HG03460 (cell line): ENCODE data around the gene WDR31.
"Not testable (repeated sequence)": the region's sequence is repeated elsewhere in the genome, so short reads cannot be mapped to it uniquely, and the experiment has no call there.

Experiments
- ATAC-seq: cut with Tn5 transposase; IDR thresholded peaks from one replicate; pipeline ENCODE4 v1.9.1; 2021; ENCODE audit not compliant: unreplicated experiment

WDR31 gene

GRCh38 chr9:113340011-113340699 is at the start of gene WDR31:
Gene WDR31 (minus strand): TSS chr9:113340275. CDS start chr9:113332022, 8,253 bp downstream.
- peak; percentile 98 for ATAC-seq

- ATAC-seq = no peak
Measured at GRCh38 chr9:113389451-113389850, 49.4 kb upstream of the WDR31 start.

- no peak for ATAC-seq
Measured at GRCh38 chr9:113388833-113389232, 48.8 kb upstream of the WDR31 start.

DNA sequence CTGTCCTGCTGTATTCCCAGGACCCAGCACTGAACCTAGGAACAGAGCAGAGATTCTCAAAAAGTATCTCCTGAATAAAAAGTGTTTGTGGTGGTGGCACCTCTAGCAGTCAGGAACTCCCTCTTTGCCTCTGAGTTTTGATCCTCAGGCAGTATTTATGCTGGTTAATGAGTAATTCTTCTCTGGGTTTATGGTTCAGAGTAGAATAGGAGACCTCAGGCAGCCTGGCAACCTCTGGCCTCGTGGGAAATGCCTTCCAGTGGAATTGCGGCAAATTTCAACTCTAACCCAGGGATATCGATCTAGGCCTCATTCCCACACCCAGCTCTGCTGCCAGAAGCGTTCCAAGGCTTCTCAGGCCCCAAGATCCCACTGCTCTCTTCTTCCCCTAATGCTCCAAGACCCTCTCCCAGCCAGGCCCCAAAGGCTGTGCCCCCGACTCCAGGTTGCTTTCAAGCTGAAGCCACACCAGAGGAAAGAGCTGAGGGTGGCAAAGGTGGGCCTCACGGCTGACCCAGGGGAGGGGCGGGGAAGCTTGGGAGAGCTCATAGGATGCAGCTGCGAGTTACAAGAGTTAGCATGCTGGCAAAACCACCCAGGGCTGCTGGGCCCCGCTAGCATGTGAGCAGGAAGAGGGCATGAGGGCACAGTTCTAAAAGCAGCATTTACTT is 47.6 kb upstream of the WDR31 start:
- no peak for ATAC-seq

DNA sequence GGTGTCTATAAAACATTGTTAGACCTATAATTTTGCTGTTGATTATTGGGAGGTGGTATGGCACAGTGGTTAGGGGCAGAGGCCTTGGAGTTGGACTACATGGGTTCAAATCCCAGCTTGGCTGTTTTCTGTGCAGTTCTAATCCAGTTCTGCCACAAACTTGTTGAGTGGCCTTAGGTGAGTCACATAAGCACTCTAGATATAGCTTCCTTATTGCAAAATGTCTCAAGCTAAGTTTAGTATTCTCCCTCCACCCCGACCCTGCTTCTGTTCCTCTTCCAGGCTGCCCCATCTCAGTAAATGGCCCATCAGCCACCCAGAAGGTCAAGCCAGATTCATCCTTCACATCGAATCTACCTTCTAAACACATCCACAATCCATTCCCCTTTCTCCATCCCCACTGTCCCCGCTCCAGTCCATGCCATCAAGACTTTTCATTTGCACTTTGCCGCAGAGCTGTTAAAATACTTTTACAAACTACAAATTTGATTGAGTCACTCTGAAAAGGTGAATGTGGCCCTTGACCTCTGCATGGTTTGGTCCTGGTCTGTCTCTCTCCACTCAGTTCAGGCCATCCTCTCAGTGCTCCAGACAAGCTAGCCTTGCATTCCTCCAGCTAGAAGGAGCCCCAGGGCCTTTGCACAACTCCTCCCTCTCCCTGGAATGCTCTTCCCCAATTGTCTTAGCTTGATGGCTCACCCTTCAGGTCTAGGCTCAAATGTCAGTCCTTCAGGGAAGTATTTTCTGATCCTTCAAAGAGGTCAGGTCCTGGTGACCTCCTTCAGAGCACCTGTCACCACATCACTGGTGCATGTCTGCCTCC is 46.7 kb upstream of the WDR31 start:
- ATAC-seq = no peak

DNA sequence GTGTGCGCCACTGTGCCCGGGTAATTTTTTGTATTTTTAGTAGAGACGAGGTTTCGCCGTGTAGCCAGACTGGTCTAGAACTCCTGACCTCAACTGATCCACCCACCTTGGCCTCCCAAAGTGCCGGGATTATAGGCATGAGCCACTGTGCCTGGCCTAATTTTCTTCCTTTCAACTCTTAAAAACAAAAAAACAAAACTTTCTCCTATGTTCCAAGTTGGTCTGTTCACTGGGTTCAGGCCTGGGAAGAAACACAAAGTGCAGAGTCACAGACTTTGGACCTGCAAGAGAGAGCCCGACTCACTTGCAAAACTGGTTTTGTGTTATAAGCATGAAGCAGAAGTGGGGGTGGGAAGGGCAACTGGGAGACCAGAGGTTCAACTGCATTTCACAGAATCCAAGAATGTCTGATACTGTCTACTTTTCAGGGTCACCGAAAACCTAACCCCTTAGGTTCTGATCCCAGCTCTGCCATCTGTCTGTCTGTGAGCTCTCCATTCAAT is 41.9 kb upstream of the WDR31 start:
- ATAC-seq = no peak

DNA sequence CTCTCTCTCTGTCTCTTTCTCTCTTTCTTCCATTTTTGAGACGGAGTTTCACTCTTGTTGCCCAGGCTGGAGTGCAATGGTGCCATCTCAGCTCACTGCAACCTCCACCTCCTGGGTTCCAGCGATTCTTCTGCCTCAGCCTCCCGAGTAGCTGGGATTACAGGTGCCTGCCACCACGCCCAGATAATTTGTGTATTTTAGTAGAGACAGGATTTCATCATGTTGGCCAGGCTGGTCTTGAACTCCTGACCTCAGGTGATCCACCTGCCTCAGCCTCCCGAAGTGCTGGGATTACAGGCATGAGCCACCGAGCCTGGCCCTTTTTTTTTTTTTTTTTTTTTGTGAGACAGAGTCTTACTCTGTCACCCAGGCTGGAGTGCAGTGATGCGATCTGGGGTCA is 41.4 kb upstream of the WDR31 start:
- ATAC-seq = not testable (repeated sequence)

GRCh38 chr9:113380869-113381378 is 40.8 kb upstream of the WDR31 start:
- ATAC-seq = peak; percentile 68

- not testable (repeated sequence) for ATAC-seq
Measured at GRCh38 chr9:113379829-113380210, 39.7 kb upstream of the WDR31 start.

DNA sequence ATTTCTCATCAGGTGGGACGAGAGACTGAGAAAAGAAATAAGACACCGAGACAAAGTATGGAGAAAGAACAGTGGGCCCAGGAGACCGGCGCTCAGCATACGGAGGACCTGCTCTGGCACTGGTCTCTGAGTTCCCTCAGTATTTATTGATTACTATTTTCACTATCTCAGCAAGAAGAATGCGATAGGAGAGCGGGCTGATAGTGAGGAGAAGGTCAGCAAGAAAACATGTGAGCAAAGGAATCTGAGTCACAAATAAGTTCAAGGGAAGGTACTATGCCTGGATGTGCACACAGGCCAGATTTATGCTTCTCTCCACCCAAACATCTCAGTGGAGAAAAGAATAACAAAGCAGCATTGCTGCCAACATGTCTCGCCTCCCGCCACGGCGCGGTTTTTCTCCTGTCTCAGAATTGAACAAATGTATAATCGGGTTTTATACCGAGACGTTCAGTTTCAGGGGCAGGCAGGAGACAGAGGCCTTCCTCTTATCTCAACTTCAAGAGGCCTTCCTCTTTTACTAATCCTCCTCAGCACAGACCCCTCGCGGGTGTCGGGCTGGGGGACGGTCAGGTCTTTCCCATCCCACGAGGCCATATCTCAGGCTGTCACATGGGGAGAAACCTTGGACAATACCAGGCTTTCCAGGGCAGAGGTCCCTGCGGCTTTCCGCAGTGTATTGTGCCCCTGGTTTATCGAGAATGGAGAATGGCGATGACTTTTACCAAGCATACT is 39.2 kb upstream of the WDR31 start:
- not testable (repeated sequence) for ATAC-seq

GRCh38 chr9:113376634-113377567 is 36.8 kb upstream of the WDR31 start, which contains the start of gene HDHD3:
Gene HDHD3 (minus strand): TSS chr9:113376986. CDS start chr9:113374354, 2,632 bp downstream.
- peak; percentile 63 for ATAC-seq

GRCh38 chr9:113375057-113376023 is 35.3 kb upstream of the WDR31 start:
- ATAC-seq = no peak

GRCh38 chr9:113373676-113374392 is 33.8 kb upstream of the WDR31 start:
- no peak for ATAC-seq

DNA sequence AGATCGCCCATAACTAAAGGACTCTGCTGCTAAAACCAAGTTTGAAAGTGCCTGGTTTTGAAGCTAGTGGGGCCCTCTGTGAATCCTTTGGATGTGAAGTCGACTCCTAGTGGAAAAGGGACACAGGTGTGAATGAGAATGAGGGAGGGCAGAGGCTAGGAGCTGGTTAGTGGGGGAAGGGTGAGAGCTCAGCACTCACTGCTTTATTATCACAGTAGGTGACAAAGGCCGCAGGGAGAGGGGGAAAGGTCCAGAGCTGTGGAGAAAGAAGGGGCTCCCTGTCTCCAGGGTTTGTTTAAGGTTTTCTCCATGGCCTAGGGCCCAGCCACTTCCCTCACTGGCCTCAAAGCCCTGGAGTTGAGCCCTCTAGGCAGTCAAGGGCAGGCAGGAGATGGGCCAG is 33.2 kb upstream of the WDR31 start:
- no peak for ATAC-seq

GRCh38 chr9:113372059-113372458 is 32.0 kb upstream of the WDR31 start:
- no peak for ATAC-seq

- no peak for ATAC-seq
Measured at GRCh38 chr9:113370806-113371325, 30.8 kb upstream of the WDR31 start.

DNA sequence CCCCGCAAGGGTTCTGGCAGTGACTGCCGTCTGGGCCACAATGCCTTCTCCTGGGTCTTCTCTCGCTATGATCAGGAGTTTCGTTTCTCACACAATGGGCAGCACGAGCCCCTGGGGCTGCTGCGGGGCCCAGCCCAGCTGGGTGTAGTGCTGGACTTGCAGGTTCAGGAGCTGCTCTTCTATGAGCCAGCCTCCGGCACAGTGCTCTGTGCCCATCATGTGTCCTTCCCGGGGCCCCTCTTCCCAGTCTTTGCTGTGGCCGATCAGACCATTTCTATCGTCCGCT is 29.7 kb upstream of the WDR31 start:
- no peak for ATAC-seq
